GM19467 (cell line): ENCODE measurements around the gene WDR19.
"Not testable (repeated sequence)": the region's sequence is repeated elsewhere in the genome, so short reads cannot be mapped to it uniquely, and the experiment has no call there.

Experiments used
- ATAC-seq: cut with Tn5 transposase; IDR thresholded peaks from one replicate; pipeline ENCODE4 v1.9.1; 2021; ENCODE audit warnings: mild to moderate bottlenecking, moderate library complexity; ENCODE audit not compliant: unreplicated experiment

Gene WDR19

GRCh38 chr4:39292433-39292832 is 110.1 kb downstream of the WDR19 start:
- not testable (repeated sequence) for ATAC-seq

GRCh38 chr4:39295784-39296183 is 113.5 kb downstream of the WDR19 start:
- ATAC-seq: no peak

- no peak for ATAC-seq
Measured at GRCh38 chr4:39302901-39303300, 120.6 kb downstream of the WDR19 start.

- no peak for ATAC-seq
Measured at GRCh38 chr4:39303871-39304270, 121.5 kb downstream of the WDR19 start.

DNA sequence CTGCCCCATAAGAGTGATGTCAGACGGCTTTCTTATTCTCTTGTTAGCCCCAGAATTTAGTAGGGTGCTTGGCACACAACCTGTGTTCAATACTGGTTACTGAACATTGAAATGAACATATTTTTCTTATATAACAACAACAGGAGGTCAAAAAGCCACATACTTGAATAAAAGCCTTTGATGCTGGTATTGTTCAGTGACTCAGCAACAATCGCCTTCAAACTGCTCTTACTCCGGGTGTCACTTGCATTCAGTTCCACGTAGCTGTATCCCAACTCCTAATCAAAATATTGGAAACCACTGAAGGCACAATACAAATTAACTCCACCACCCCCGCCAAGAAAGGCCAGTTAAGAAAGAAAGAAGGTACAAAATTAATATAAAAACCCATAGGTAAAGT is 122.3 kb downstream of the WDR19 start:
- no peak for ATAC-seq

- no peak for ATAC-seq
Measured at GRCh38 chr4:39305912-39306677, 123.8 kb downstream of the WDR19 start.

- ATAC-seq: no peak
Measured at GRCh38 chr4:39308611-39309010, 126.3 kb downstream of the WDR19 start.

DNA sequence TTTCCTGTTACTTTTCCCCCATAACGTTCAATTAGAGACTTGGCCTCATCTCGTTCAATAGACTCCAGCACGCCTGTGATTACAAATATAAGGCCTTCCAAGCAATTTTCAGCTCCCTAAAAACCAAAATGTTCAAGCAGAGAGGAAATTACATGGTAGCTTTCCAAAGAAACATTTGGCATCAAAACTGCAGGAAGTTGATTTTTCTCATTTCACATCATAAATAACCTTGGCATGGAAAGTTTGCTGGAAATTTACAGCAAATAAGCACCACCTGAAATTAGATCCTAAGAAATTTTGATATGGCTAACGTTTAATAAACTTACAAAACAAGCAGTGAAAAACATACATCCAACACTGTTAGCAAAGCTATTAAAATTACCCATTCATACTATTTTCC is 130.5 kb downstream of the WDR19 start:
- ATAC-seq: no peak

DNA sequence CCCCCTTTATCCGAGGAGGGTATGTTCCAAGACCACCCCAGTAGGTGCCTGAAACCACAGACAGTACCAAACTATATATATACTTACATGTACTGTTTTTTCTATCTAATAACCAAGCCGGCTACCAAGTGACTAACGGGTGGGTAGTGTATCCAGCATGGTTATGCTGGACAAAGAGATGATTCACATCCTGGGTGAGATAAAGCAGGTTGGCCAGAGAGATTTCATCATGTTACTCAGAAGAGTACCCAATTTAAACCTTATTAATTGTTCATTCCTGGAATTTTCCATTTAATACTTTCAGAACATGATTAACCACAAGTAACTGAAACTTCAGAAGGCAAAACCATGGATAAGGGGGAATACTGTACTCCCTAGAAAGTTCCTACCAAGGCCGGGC is 137.3 kb downstream of the WDR19 start:
- ATAC-seq: no peak

DNA sequence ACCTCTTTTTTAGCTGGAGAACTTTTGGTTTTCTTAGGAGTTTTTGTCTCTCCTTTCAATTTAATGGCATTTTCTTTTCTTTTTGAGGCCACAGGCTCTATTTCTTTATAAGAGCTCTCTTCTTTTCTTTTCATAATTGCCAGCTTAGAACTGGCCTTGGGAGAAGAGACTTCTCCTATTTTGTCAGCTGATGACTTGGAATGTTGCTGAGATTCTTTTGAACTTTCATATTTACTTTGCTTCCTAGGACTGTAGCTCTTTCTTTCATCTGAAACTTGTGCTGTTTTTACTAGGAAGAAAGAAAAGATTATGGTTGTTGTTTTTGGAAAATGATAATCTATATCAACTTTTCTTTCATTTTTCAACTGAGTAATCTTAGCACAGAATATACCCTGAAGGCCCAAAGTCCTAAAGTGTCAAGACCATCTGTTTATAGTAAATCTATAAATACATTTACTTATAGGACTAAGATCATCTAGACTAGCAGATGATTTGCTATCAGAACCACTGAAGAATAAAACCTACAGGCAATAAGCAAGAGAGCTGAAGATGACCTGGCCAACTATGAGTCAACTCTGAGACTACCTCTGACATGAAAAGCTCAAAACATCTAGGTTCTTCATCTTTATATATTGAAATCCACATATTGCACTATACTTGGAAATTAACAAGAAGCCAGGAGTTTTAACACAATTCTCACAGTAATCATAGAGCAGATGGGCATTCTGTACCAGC is 138.2 kb downstream of the WDR19 start:
- ATAC-seq: no peak

GRCh38 chr4:39323821-39324220 is 141.5 kb downstream of the WDR19 start:
- ATAC-seq: no peak

DNA sequence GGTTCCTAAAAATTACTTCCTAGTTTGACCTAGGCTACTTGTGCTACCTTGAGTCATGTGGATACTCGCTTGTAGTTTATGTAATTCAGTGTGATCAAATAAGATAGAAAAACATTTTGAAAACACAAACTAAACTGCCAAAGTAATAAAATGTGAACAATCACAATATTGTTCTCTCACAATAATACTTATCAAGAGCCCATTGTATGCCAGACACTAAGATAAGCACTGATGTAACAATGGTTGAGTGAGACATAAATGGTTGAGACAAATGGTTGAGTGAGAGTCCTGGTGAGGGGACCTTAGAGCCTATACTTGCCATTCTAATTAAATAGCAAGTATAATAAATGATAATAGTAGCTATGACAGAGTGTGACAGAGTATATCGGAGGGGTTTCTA is 142.1 kb downstream of the WDR19 start:
- no peak for ATAC-seq

- no peak for ATAC-seq
Measured at GRCh38 chr4:39324897-39325613, 142.7 kb downstream of the WDR19 start.

DNA sequence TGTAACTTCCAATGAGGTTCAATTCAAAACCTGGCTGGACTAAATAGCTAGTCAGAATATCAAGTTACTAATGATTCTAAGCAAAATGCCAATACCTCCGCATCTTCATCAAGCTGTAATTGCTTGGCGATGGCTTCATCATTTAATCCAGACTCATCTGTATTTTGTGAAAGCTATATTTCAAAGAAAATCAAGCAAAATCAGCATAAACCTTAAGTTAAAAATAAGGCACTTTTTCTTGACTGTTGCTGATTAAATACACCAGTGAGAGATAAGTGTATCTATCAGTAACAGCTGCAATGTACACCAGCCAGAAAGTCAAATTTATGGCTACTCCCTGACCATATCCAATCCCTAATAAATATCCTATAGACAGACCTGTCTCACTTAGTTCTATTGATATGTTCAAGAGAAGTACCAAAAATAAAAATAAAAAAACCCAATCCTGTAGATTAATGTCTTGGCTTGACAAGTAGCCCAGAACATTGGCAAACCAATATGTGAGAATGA is 144.2 kb downstream of the WDR19 start:
- no peak for ATAC-seq

DNA sequence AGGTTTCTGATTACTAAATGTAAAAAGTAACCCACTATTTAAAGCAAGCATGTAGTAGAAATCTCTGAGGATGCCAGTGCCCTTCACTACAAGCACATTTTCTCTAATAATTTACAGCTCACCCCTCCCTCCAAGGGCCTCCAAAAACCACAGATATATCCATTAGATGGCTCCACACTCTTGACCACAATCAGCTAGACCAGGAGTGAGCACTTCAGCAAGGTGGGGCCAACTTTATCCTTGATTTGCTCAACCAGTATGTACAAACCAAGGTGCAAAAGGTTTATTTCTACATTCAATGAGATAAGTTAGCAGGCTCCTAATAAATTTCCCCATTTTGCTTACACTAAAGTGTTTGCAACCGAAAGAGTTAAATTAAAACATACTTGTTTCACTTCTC is 148.0 kb downstream of the WDR19 start:
- ATAC-seq: no peak

DNA sequence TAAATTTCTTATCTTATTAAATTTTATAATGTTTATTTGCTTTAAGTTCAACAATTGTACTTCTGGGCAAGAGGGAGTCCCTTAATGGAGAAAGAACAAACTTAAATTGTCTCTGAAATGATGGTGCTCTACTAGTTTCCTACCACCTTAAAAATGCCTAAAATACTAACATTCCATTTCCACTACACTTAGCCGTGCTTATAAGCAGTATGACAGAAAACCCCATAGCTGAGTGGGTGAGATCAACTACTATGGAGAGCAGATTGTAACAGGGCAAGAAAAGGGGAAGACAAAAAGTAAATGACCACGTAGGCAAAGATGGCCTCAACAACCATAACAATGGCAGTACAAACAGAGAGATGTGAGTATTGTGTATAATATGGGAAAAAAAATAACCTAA is 148.9 kb downstream of the WDR19 start:
- ATAC-seq: no peak
